HEK293 (cell line): ENCODE results near the gene CAMK2B.

ENCODE experiments used
- CTCF ChIA-PET: fragments of 350-600 bp; formaldehyde crosslinking; extraction: SDS; loops from one replicate; lab custom pipeline; 2021; ENCODE audit warnings: antibody characterized with exemption; lab: Yijun Ruan, JAX
- POLR2A ChIA-PET: fragments of 300-600 bp; formaldehyde crosslinking; extraction: SDS; loops from one replicate; lab custom pipeline; 2020; ENCODE audit warnings: antibody characterized with exemption, inconsistent platforms; lab: Yijun Ruan, JAX
- H3K27ac ChIP-seq: fragments of 200-500 bp; sonication (Bioruptor generic); 2 replicates; pipeline ENCODE4 v1.5.1; 2014; ENCODE audit warnings: low read depth, low read length, control low read depth, inconsistent platforms; ENCODE audit errors: extremely low read depth
- H3K36me3 ChIP-seq, 2 experiments: fragments of 200-500 bp in 1 of 2; sonication (Bioruptor generic) in 1 of 2; 1 replicate in 1 of 2; 2 replicates in 1 of 2; pipeline ENCODE4 v1.5.1; 2014 to 2017; ENCODE audit warnings: inconsistent platforms in 2 of 2, low read length in 2 of 2; ENCODE audit not compliant: control insufficient read depth in 2 of 2, insufficient read depth in 1 of 2
- H3K4me1 ChIP-seq: fragments of 200-500 bp; sonication (Bioruptor generic); 2 replicates; pipeline ENCODE4 v1.5.1; 2014; ENCODE audit warnings: mild to moderate bottlenecking, low read length, inconsistent platforms; ENCODE audit not compliant: control insufficient read depth, insufficient read depth
- H3K4me3 ChIP-seq: 2 replicates; pipeline ENCODE4 v1.5.1; 2011; ENCODE audit warnings: low read depth, mild to moderate bottlenecking, control low read depth, low read length, moderate library complexity
- H3K9me3 ChIP-seq: fragments of 200-500 bp; sonication (Bioruptor generic); 2 replicates; pipeline ENCODE4 v1.5.1; 2014; ENCODE audit warnings: low read depth, low read length, inconsistent platforms; ENCODE audit not compliant: control insufficient read depth, insufficient read depth
- BCL6B ChIP-seq: fragments of 450-650 bp; formaldehyde crosslinking; IDR thresholded peaks from 2 replicates; pipeline ENCODE4 v1.5.1; 2017; ENCODE audit warnings: missing biosample characterization, missing genetic modification characterization
- FEZF1 ChIP-seq: fragments of 450-650 bp; formaldehyde crosslinking; IDR thresholded peaks from 2 replicates; pipeline ENCODE4 v1.5.1; 2016; ENCODE audit warnings: missing biosample characterization, missing genetic modification characterization
- MEIS1 ChIP-seq: sonication (generic); formaldehyde crosslinking; IDR thresholded peaks from 2 replicates; pipeline ENCODE4 v1.8.1; 2022; ENCODE audit warnings: missing genetic modification reagents, mild to moderate bottlenecking, borderline replicate concordance
- MZF1 ChIP-seq: fragments of 450-650 bp; formaldehyde crosslinking; IDR thresholded peaks from 2 replicates; pipeline ENCODE4 v1.5.1; 2017; ENCODE audit warnings: missing biosample characterization, missing genetic modification characterization, borderline replicate concordance
- OSR2 ChIP-seq: fragments of 450-650 bp; formaldehyde crosslinking; IDR thresholded peaks from 2 replicates; pipeline ENCODE4 v1.5.1; 2016; ENCODE audit warnings: missing biosample characterization, missing genetic modification characterization
- ZFP69B ChIP-seq: fragments of 450-650 bp; formaldehyde crosslinking; IDR thresholded peaks from 2 replicates; pipeline ENCODE4 v1.5.1; 2016; ENCODE audit warnings: missing biosample characterization, missing genetic modification characterization
- ZNF169 ChIP-seq: fragments of 450-650 bp; formaldehyde crosslinking; IDR thresholded peaks from 2 replicates; pipeline ENCODE4 v1.5.1; 2016; ENCODE audit warnings: missing biosample characterization, missing genetic modification characterization
- ZNF174 ChIP-seq: fragments of 450-650 bp; formaldehyde crosslinking; IDR thresholded peaks from 2 replicates; pipeline ENCODE4 v1.5.0; 2017; ENCODE audit warnings: missing biosample characterization, mild to moderate bottlenecking, missing genetic modification characterization
- ZNF221 ChIP-seq: fragments of 450-650 bp; formaldehyde crosslinking; IDR thresholded peaks from 2 replicates; pipeline ENCODE4 v1.5.1; 2017; ENCODE audit warnings: missing biosample characterization, missing genetic modification characterization, borderline replicate concordance
- ZNF23 ChIP-seq: fragments of 450-650 bp; formaldehyde crosslinking; IDR thresholded peaks from 2 replicates; pipeline ENCODE4 v1.5.1; 2016; ENCODE audit warnings: missing biosample characterization, missing genetic modification characterization, borderline replicate concordance
- ZNF266 ChIP-seq: fragments of 450-650 bp; formaldehyde crosslinking; IDR thresholded peaks from 2 replicates; pipeline ENCODE4 v1.5.1; 2016; ENCODE audit warnings: missing biosample characterization, missing genetic modification characterization, low read depth
- ZNF324 ChIP-seq: fragments of 450-650 bp; formaldehyde crosslinking; IDR thresholded peaks from 2 replicates; pipeline ENCODE4 v1.5.1; 2016; ENCODE audit warnings: missing biosample characterization, missing genetic modification characterization
- ZNF558 ChIP-seq: fragments of 450-650 bp; formaldehyde crosslinking; IDR thresholded peaks from 2 replicates; pipeline ENCODE4 v1.5.1; 2016; ENCODE audit warnings: missing biosample characterization, missing genetic modification characterization
- ZNF654 ChIP-seq: fragments of 450-650 bp; formaldehyde crosslinking; IDR thresholded peaks from 2 replicates; pipeline ENCODE4 v1.5.1; 2016; ENCODE audit warnings: low read depth, missing biosample characterization, missing genetic modification characterization
- TF ChIP-seq, protein P1 (sequence below): fragments of 450-650 bp; formaldehyde crosslinking; IDR thresholded peaks from 2 replicates; pipeline ENCODE4 v1.5.1; 2016; ENCODE audit warnings: missing biosample characterization, missing genetic modification characterization, borderline replicate concordance
- TF ChIP-seq, protein P2 (sequence below): fragments of 450-650 bp; formaldehyde crosslinking; IDR thresholded peaks from 2 replicates; pipeline ENCODE4 v1.5.1; 2016; ENCODE audit warnings: missing biosample characterization, missing genetic modification characterization

The CAMK2B gene

GRCh38 chr7:44177570-44178131, 147.7 kb downstream of the CAMK2B start (continued):
- TF ChIP-seq ZNF174 (tag by site-specific recombination) = no peak
- peak; percentile 38; the same call in 1 of the 2 replicates for TF ChIP-seq OSR2 (tag by site-specific recombination)
- no peak for TF ChIP-seq ZNF324 (tag by site-specific recombination)

GRCh38 chr7:44176486-44176885, 148.9 kb downstream of the CAMK2B start:
- TF ChIP-seq ZNF169 (tag by site-specific recombination) (no peak), MEIS1 (no peak), ZNF23 (no peak)
- no peaks in the 10 kb centered on the region for H3K9me3 ChIP-seq
- ChIA-PET POLR2A (no interaction called here), CTCF (interaction anchor here (0.5 to 0.6 kb wide), 2 partner anchors 21 to 66 kb away, joined by 3 to 4 read pairs; no protein-coding TSS in a partner anchor)
- H3K36me3 ChIP-seq = no peaks in the 10 kb centered on the region
- peaks cover 7% of the 10 kb centered on the region; the same call in 1 of the 2 replicates for H3K4me1 ChIP-seq
- no peak overlapping the region for H3K27ac ChIP-seq
- H3K4me3 ChIP-seq = no peak overlapping the region

- H3K4me1 ChIP-seq = peaks cover 7% of the 10 kb centered on the region; the same call in 1 of the 2 replicates
- H3K27ac ChIP-seq = no peak overlapping the region
- H3K4me3 ChIP-seq = no peak overlapping the region
- TF ChIP-seq ZNF558 (tag by site-specific recombination) = no peak
- no peak for TF ChIP-seq ZNF654
- no peak for TF ChIP-seq ZNF221
- TF ChIP-seq, protein P1, sequence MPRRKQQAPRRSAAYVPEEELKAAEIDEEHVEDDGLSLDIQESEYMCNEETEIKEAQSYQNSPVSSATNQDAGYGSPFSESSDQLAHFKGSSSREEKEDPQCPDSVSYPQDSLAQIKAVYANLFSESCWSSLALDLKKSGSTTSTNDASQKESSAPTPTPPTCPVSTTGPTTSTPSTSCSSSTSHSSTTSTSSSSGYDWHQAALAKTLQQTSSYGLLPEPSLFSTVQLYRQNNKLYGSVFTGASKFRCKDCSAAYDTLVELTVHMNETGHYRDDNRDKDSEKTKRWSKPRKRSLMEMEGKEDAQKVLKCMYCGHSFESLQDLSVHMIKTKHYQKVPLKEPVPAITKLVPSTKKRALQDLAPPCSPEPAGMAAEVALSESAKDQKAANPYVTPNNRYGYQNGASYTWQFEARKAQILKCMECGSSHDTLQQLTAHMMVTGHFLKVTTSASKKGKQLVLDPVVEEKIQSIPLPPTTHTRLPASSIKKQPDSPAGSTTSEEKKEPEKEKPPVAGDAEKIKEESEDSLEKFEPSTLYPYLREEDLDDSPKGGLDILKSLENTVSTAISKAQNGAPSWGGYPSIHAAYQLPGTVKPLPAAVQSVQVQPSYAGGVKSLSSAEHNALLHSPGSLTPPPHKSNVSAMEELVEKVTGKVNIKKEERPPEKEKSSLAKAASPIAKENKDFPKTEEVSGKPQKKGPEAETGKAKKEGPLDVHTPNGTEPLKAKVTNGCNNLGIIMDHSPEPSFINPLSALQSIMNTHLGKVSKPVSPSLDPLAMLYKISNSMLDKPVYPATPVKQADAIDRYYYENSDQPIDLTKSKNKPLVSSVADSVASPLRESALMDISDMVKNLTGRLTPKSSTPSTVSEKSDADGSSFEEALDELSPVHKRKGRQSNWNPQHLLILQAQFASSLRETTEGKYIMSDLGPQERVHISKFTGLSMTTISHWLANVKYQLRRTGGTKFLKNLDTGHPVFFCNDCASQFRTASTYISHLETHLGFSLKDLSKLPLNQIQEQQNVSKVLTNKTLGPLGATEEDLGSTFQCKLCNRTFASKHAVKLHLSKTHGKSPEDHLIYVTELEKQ (tag by site-specific recombination) = no peak
- TF ChIP-seq ZFP69B (tag by site-specific recombination) = no peak
- no peak for TF ChIP-seq FEZF1 (tag by site-specific recombination)
- no peak for TF ChIP-seq ZNF266 (tag by site-specific recombination)
- TF ChIP-seq BCL6B (tag by site-specific recombination) = no peak
- TF ChIP-seq, protein P2, sequence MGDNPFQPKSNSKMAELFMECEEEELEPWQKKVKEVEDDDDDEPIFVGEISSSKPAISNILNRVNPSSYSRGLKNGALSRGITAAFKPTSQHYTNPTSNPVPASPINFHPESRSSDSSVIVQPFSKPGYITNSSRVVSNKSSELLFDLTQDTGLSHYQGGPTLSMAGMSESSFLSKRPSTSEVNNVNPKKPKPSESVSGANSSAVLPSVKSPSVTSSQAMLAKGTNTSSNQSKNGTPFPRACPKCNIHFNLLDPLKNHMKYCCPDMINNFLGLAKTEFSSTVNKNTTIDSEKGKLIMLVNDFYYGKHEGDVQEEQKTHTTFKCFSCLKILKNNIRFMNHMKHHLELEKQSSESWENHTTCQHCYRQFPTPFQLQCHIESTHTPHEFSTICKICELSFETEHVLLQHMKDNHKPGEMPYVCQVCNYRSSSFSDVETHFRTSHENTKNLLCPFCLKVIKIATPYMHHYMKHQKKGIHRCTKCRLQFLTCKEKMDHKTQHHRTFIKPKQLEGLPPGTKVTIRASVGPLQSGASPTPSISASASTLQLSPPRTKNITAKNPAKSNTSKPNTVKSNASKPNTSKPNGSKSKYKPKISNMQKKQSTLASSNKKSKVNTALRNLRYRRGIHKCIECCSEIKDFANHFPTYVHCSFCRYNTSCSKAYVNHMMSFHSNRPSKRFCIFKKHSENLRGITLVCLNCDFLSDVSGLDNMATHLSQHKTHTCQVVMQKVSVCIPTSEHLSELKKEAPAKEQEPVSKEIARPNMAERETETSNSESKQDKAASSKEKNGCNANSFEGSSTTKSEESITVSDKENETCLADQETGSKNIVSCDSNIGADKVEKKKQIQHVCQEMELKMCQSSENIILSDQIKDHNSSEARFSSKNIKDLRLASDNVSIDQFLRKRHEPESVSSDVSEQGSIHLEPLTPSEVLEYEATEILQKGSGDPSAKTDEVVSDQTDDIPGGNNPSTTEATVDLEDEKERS = no peak
- TF ChIP-seq MZF1 (tag by site-specific recombination) = no peak
- no peaks in the 10 kb centered on the region for H3K9me3 ChIP-seq
- ChIA-PET CTCF (no interaction called here), POLR2A (no interaction called here)
- H3K36me3 ChIP-seq = no peaks in the 10 kb centered on the region
Observed at GRCh38 chr7:44175730-44176129, 149.7 kb downstream of the CAMK2B start.
